ENCODE measurements around the gene CCNE1. TPM values are rescaled to one million over a fixed set of nuclear protein-coding genes. Genes with fewer than 3 reads are reported as not detected.
A peak's percentile ranks its signal among the peaks of the same experiment; 100 is the strongest.

The CCNE1 gene
- total and polyA plus RNA-seq, 9 of the 15 experiments (the other 6 are each of a cell fraction or from before 2014, with no cell fraction given), result 6.2 to 41.0 (median 31.6) TPM

- DNase-seq (ENCODE audit: extremely low read depth in 1 of 4, low spot score in 3 of 4) (no peak), FAIRE-seq (no peak), ATAC-seq (no peak)
- TF ChIP-seq, protein P1, sequence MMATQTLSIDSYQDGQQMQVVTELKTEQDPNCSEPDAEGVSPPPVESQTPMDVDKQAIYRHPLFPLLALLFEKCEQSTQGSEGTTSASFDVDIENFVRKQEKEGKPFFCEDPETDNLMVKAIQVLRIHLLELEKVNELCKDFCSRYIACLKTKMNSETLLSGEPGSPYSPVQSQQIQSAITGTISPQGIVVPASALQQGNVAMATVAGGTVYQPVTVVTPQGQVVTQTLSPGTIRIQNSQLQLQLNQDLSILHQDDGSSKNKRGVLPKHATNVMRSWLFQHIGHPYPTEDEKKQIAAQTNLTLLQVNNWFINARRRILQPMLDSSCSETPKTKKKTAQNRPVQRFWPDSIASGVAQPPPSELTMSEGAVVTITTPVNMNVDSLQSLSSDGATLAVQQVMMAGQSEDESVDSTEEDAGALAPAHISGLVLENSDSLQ (IDR thresholded peaks at IDR 0.05), result 0 out of 2 replicates have a peak, but pooled peaks have one; percentile 22
- no peak for TF ChIP-seq TEAD1 (CRISPR knock-in tag; IDR thresholded peaks at IDR 0.05)
- TF ChIP-seq XRCC4 (IDR thresholded peaks at IDR 0.05; ENCODE audit: extremely low read depth, insufficient read depth, insufficient read length), result no peak
- no peak for TF ChIP-seq ZC3H4 (CRISPR knock-in tag; IDR thresholded peaks at IDR 0.05; ENCODE audit: borderline replicate concordance)
- Histone ChIP-seq H3K79me2 (ENCODE audit: control insufficient read depth, insufficient read depth, low read length) (no peaks in the 10 kb centered on the region), H3K9me1 (ENCODE audit: control insufficient read depth, insufficient read depth, low read length) (no peaks in the 10 kb centered on the region), H3K36me3 (ENCODE audit: control insufficient read depth, insufficient read depth, low read length) (no peaks in the 10 kb centered on the region), H4K20me1 (replicated peaks; ENCODE audit: control insufficient read depth, insufficient read depth, low read length) (no peaks in the 10 kb centered on the region), H2AFZ (ENCODE audit: low read depth, low read length) (no peak overlapping the region), H3K9ac (ENCODE audit: insufficient read depth in 1 of 2, low read depth in 2 of 2, low read length in 2 of 2) (no peak overlapping the region), H3K4me2 (ENCODE audit: insufficient read depth, low read length) (no peak overlapping the region), H3K4me3 (no peak overlapping the region), H3K9me3 (replicated peaks; ENCODE audit: control insufficient read depth, insufficient read depth, low read depth, low read length) (no peaks in the 10 kb centered on the region), H3K27me3 (ENCODE audit: control insufficient read depth in 2 of 2, insufficient read depth in 2 of 2, low read length in 2 of 2) (peaks cover 11 to 14% of the 10 kb centered on the region in 2 experiments; a peak in 4 of 5 replicates), H3K27ac (ENCODE audit: extremely low read depth, low read depth, low read length) (no peak overlapping the region), H3K4me1 (replicated peaks in 1 of 2; ENCODE audit: control insufficient read depth in 2 of 2, insufficient read depth in 2 of 2, low read length in 2 of 2) (peaks cover 9 to 18% of the 10 kb centered on the region in 2 experiments)
- 16% methylated on average over 13 of the region's 13 CpGs for whole genome bisulfite sequencing (ENCODE audit: insufficient coverage, low coverage, missing lambda C conversion rate)
- POLR2A ChIA-PET, result interaction anchor here (1.2 to 2.1 kb wide), 2 partner anchors 10 to 13 kb away, joined by 3 to 6 read pairs; no protein-coding TSS in a partner anchor
- CTCF ChIA-PET (ENCODE audit: low intra/inter-chr PET ratio), result interaction anchor here (0.6 to 1.5 kb wide), 2 partner anchors 15 to 60 kb away, joined by 4 to 5 read pairs; no protein-coding TSS in a partner anchor
- in situ Hi-C loops (cut with MboI), result loop anchor here (10.0 kb wide), 1 partner anchor 786 kb away; no protein-coding TSS in a partner anchor
- BruUV-seq (replicated peaks), result no TSS peak
- intact Hi-C loops (cut with micrococcal nuclease), result no loop called here
These were observed 46.8 kb downstream of the CCNE1 start for GRCh38 chr19:29858621-29859020.

DNA sequence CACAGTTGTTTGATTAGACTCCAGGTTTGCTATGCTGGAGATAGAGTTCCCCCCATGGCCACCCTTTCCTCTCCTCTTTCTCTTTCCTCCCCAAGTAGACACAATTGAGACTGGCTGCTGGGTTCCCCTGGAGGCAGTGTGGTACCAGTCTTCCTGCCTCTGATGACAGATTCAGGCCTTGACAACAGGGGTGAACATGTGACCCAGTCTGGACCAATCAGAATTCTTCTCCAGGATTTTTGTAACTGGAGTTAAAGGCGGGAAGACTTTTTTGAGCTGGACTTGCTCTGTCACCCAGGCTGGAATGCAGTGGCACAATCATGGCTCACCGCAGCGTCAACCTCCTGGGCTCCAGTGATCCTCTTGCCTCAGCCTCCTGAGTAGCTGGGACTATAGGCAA is 48.7 kb downstream of the CCNE1 start:
- no peaks in the 10 kb centered on the region for H3K9me1 ChIP-seq (ENCODE audit: control insufficient read depth, insufficient read depth, low read length)
- POLR2A ChIA-PET, result no interaction called here
- TF ChIP-seq CSDE1 (IDR thresholded peaks at IDR 0.05) (no peak), SMC3 (conservative IDR thresholded peaks at IDR 0.05; ENCODE audit: insufficient read depth, low read depth, low read length) (no peak), TFE3 (CRISPR knock-in tag; IDR thresholded peaks at IDR 0.05) (peak; percentile 39), ZKSCAN1 (IDR thresholded peaks at IDR 0.05; ENCODE audit: low read depth, low read length) (no peak)
- TF ChIP-seq, protein P2, sequence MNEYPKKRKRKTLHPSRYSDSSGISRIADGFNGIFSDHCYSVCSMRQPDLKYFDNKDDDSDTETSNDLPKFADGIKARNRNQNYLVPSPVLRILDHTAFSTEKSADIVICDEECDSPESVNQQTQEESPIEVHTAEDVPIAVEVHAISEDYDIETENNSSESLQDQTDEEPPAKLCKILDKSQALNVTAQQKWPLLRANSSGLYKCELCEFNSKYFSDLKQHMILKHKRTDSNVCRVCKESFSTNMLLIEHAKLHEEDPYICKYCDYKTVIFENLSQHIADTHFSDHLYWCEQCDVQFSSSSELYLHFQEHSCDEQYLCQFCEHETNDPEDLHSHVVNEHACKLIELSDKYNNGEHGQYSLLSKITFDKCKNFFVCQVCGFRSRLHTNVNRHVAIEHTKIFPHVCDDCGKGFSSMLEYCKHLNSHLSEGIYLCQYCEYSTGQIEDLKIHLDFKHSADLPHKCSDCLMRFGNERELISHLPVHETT (CRISPR knock-in tag; conservative IDR thresholded peaks at IDR 0.05 in 1 of 2, IDR thresholded peaks at IDR 0.05 in 1 of 2), result no peak

More for the DNA sequence above, 48.7 kb downstream of the CCNE1 start:
- Histone ChIP-seq H3K27me3 (ENCODE audit: control insufficient read depth in 2 of 2, insufficient read depth in 2 of 2, low read length in 2 of 2) (peaks cover 15 to 20% of the 10 kb centered on the region in 2 experiments; a peak in 4 of 5 replicates), H3K9me3 (replicated peaks; ENCODE audit: control insufficient read depth, insufficient read depth, low read depth, low read length) (no peaks in the 10 kb centered on the region), H3K36me3 (ENCODE audit: control insufficient read depth, insufficient read depth, low read length) (no peaks in the 10 kb centered on the region), H3K4me3 (no peak overlapping the region), H3K4me2 (ENCODE audit: insufficient read depth, low read length) (no peak overlapping the region), H3K27ac (ENCODE audit: extremely low read depth, low read depth, low read length) (no peak overlapping the region), H4K20me1 (replicated peaks; ENCODE audit: control insufficient read depth, insufficient read depth, low read length) (no peaks in the 10 kb centered on the region), H3K9ac (ENCODE audit: insufficient read depth in 1 of 2, low read depth in 2 of 2, low read length in 2 of 2) (no peak overlapping the region), H3K79me2 (ENCODE audit: control insufficient read depth, insufficient read depth, low read length) (no peaks in the 10 kb centered on the region), H3K4me1 (replicated peaks in 1 of 2; ENCODE audit: control insufficient read depth in 2 of 2, insufficient read depth in 2 of 2, low read length in 2 of 2) (peaks cover 0 to 15% of the 10 kb centered on the region in 2 experiments; a peak in 3 of 5 replicates), H2AFZ (ENCODE audit: low read depth, low read length) (no peak overlapping the region)
- in situ Hi-C loops (cut with MboI) (no loop called here), intact Hi-C loops (cut with micrococcal nuclease) (no loop called here)
- no TSS peak for BruUV-seq (replicated peaks)
- CTCF ChIA-PET (ENCODE audit: low intra/inter-chr PET ratio), result no interaction called here
- WGBS (ENCODE audit: insufficient coverage, low coverage, missing lambda C conversion rate), result 18% methylated on average over 3 of the region's 3 CpGs
- ATAC-seq, result peak; percentile 73
- FAIRE-seq, result peak; percentile 52
- DNase-seq (ENCODE audit: extremely low read depth in 1 of 4, low spot score in 3 of 4), result peak; percentile 46 to 84 (median 78)
